DMS153 treated with DMSO at 0.1 percent for 48 hours (cell line): Measurements from ENCODE around the gene NR1D1.
"Not testable (repeated sequence)": the region's sequence is repeated elsewhere in the genome, so short reads cannot be mapped to it uniquely, and the experiment has no call there.

ENCODE experiments used
- DNase-seq: peaks from one replicate; lab custom pipeline; 2025; ENCODE audit not compliant: unreplicated experiment; lab: John Stamatoyannopoulos, UW

The NR1D1 gene

DNA sequence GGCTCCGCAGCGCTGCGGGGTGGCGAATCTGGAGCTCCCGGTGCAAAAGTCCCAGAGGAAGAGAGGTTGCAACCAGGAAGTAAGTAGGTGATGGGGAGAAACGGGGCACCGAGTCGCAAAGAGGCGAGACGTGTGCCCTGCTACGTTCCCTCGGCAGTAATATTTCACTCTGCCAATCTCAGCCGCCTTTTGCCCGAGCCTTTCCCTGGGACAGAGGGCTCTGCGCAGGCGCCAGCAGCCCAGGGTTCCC, at the start of gene NR1D1:
Gene NR1D1 (minus strand): TSS at position 171 of the 250 bp plus-strand sequence. CDS start 495 bp downstream, outside the sequence.
- DNase-seq, result no peak

DNA sequence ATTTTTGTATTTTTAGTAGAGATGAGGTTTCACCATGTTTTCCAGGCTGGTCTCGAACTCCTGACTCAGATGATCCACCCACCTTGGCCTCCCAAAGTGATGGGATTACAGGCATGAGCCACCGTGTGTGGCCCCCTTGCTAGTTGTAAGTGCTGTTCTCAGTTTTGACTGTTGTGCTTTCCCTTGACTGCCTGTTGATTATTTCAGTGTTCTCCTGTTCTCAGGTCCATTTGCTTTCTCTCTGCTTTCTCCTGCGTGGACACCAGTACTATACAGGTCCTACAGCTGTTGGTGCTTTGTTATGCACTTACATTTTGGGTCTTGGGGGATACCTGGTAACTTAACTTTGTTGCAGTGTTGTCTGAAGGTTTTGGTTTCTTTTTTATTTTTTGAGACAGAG, 48.1 kb upstream of the NR1D1 start:
- DNase-seq, result no peak

DNA sequence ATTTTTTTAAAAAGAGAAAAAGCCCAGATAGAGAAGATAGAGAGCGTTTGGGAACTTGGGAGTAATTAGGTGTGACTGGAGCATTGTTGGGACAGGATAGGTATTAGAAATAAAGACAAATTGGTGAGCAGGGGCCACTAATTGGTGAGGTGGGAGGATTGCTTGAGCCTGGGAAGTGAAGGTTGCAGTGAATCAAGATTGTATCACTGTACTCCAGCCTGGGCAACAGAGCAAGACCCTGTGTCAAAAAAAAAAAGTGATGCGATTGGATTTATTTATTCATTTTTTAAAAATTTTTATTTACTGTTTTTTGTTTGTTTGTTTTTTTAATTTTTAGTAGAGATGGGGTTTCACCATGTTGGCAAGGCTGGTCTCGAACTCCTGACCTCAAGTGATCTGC, 45.1 kb upstream of the NR1D1 start:
- no peak for DNase-seq

DNA sequence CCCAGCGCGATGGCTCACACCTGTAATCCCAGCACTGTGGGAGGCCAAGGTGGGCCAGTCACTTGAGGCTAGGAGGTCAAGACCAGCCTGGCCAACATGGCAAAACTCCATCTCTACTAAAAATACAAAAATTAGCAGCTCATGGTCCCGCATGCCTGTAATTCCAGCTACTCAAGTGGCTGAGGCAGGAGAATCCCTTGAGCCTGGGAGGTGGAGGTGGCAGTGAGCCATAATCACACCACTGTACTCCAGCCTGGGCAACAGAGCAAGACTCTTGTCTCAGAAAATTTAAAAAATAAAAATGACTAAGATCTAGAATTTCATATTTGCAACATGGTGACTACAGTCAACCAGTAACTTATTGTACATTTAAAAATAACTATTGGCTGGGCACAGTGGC, 42.8 kb upstream of the NR1D1 start:
- not testable (repeated sequence) for DNase-seq

DNA sequence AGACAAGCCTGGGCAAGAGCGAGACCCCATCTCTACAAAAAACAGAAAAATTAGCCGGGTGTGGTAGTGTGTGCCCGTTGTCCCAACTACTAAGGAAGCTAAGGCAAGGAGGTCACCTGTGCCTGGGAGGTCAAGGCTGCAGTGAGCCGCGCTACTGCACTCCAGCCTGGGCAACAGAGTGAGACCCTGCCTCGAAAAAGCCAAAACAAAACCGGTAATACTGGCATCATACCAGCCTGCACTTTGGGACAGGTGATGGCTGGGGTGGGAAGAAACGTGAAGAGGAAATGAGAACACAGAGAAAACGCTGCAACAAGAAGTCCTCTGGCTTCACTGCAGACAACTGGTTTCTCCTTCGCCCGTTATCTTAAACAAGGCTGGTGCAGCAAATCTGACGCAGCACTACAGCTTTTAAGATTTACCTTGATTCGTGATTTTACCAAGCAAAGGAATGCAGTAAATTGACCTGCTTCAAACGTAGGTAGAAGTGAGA, 39.2 kb upstream of the NR1D1 start:
- no peak for DNase-seq

DNA sequence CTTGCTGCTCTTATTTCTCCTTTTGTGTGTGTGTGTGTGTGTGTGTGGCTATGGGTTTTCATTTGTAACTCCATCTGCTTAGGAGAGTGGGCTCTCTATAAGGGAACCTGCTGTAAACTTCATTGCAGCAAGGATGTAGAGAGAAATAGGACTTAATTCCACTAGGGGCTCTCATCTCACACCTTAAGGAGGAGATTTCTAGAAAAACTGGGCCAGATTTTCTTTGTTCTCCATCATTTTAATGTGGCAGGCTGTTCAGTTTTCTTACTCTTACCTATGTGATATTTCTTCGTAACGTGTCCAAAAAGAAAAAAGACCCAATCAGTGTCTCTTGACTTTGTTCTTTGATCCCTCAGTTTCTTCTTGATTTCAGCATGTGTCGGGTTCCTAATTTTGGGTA, 35.4 kb upstream of the NR1D1 start:
- DNase-seq, result no peak

DNA sequence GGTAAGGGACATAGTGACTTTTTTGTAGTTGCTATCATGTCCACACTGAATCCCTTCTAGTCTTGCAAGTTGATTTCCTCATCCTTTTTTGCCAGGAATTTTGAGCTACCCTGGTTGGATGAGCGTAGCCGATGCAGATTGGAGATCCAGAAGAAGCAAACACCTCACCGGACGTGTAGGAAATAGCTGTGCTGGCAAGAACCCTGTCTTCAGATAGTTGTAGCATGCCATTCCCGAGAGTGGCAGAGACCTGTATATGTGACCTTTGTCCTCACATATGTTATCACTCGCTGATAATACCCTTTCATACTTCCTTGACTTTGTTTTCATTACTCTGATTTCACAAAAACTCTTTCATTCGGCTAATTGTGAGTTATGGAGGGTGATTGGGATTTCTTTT, 33.8 kb upstream of the NR1D1 start:
- no peak for DNase-seq

DNA sequence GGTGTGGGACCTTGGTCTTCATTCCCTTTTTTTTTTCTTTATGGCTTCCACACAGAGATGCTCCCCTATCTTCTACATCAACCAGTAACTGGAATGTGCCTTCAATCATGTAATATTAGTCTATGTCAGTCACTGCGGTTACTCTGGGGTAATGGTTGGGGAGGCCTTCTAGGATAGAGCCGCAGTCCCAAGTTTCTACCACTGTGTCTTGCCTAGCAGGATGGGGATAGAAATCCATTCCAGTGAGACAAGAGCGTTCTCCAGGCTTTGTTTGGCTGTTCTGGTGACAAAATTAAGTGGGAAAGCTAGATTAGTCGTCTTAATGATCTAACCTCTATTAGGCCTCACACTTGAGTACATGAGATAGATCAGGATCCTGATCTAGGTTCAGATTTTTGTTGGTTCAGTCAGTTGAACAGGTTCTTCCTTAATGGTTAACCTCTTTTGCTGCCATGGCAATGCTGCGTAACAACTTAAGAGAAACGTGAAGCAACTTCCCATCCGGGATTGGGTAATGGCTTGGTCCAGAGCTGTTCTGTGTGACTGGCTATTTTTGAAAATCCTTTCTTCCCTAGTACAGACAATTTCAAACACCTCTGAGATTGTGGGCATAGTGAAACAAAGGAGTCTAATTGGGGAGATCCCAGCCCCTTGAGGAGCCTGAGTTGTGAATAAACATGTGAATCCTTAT, 30.1 kb upstream of the NR1D1 start:
- DNase-seq, result no peak

DNA sequence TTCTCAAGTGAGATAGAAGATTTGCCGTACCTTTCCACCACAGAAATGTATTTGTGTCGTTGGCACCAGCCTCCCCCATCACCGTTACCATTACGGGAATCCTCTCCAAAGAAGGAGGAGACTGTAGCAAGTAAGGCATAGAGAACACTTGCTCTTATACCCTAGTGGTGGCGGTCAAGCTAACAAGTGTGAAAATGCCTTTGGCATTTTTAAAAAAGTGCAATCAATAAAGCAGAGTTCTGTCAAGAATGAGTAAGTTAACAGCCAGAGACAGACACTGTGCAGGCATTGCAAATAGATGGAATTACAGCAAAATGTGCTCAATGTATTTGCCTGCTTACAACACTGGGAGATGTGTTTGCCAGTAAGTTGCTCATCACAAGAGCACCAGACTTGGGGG, 29.1 kb upstream of the NR1D1 start:
- no peak for DNase-seq

DNA sequence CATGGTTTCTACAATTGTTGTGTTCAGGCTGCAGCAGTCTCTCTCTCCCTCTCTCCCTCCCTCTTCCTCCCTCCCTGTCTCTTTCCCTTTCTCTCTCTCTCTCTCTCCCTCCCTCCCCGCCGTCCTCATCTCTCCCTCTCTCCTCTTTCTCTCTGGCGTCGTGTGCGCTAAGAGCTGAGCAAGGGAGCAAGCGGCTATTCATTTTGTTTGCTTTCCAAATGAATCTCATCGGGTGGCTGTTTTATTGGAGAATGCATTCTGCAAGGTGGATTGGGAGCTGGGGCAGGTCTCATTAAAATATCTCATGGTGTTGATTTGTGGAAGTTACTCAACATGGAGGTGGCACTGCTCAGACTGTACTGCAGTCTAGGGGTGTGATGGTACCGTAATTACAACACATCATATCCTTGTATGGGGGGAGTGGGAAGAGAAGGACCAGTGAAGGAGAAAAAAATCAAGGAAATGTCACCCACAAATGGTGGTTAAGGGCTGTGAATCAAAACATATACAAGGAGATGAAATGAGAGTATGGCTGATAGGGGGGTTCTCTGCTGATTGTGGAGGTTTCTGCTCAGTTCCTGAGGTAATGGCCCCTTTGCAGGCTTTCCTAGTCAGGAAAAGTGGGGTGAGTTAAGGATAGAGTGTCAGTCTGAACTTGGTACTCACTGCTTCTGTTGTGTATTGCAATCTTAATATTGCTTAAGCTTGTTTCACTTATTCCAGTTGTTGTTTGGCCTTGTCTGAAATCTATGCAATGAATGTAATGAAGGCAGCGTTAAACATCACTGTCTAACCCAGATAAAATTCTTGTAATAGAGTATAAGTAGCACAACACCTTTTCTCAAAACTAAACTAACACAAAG, 24.1 kb upstream of the NR1D1 start:
- no peak for DNase-seq

DNA sequence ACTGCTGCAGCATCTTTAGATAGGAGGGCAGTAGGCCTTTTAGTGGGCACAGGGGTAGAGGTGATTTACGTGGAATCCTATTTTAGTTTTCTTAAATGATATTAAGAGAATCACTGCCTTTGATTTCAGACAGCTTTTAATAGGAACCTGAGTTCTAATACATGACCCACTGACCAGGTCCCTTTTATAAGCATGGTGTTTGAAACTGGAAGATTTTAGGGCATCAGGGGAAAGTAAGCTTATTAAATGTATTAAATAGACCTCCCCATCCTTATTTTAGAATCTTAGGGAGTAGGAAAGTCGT, 23.4 kb upstream of the NR1D1 start:
- DNase-seq, result no peak

DNA sequence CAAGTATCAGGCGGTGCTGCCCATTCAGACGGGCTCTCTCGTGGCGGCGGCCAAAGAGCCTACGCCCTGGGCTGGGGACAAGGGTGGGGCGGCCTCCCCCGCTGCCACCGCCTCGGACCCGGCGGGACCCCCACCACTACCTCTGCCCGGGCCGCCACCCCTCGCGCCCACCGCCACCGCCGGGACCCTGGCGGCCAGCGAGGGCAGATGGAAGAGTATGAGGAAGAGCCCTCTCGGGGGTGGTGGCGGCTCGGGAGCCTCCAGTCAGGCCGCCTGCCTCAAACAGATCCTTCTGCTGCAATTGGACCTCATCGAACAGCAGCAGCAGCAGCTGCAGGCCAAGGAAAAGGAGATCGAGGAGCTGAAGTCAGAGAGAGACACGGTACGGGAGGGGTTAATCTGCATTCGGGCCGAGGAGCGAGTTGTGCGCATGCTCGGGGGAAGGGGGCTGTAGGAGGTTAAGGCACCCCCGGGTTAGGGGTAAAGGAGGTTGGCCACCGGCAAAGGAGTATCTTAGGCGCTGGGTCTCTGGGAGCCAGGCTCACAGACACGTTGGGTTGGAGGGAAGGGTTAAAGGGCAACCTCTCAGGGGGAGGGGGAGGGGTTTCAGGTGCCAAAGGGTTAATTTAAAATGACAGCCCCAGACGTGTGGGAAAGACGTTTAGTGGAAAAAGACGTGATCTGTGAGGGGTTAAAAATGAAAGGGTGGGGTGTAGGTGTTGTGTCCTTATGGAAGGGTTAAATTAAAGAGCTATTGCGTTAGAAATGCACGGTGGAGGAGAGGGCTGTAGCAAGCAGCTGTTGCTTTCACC, 22.8 kb upstream of the NR1D1 start:
- DNase-seq, result peak; percentile 14

DNA sequence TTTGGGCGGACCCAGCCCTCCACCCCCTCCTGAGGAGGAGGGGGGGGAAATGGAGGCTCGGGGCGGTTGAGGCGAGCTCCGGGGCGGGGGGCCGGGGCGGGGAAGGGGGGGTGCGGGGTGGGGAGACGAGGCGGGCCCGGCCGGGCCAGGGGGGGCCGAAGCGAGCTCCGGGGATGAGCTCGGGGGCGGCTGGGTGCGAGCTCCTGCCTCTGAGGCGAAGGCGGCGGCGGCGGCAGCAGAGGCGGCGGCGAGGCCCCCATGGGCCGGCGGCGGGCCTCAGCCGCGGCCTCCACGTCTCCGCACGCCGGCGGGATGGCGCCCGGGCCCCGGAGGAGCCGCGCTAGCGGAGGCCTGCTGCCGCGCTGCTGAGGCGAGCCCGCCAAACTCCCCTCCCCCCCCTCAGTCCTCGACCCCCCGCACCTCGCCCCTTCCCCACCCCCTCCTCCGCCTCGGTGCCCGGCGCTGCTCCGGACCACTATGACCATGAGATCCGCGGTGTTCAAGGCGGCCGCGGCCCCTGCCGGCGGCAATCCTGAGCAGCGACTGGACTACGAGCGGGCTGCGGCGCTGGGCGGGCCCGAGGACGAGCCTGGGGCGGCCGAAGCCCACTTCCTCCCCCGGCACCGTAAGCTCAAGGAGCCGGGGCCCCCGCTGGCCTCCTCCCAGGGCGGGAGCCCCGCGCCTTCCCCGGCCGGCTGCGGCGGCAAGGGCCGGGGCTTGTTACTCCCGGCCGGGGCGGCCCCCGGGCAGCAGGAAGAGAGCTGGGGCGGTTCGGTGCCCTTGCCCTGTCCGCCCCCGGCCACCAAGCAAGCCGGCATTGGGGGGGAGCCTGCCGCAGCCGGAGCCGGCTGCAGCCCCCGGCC, 22.0 kb upstream of the NR1D1 start:
- DNase-seq, result no peak

DNA sequence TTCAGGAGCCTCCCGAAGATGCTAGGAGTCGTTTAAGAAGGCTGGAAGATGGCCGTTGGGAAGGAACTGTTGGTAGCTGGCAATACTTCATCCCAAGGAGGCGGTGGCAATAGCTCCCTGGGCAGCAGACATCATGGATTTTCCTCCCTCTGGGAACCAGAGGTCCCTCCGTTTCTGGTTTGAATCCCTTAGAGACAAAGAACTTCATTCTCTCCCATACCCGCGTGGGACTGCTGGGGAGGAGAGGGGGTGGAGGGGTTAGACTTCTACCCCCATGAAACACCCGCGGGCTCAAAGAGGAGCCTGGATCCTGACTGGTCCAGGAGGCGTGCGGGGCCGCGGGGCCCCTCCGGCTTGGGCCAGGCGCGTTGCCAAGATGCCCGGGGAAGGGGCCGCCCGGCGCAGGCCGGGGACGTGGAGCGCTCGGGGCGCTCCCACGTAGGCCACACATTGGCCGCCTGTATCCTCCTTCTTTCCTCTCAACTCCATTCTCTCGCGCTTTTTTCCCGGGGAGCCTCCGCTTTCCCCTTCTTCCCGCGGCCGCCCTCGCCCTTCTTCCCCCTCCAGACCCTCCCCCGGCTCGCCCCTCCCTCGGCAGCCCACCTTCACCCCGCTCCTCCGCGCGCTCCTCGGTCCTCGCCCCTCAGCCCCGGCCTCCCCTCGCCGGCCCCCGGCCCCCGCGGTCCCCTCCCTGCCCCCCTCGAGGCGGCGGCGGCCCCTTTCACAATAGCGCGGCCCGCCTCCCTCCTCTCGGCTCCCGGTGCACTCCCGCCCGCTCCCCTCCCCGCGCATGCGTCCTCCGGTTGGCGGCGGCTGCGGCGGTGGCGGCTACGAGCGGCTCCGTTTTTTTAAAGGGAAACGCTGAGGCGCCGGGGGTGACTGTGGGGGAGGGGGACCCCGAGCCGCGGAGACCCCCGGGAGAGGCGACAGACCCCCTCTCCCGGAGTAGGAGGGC, 21.1 kb upstream of the NR1D1 start, which contains the start of gene MSL1:
Gene MSL1 (plus strand): TSS at position 791 of the 955 bp plus-strand sequence. CDS start 642 bp downstream, outside the sequence.
- peak; percentile 37 for DNase-seq

DNA sequence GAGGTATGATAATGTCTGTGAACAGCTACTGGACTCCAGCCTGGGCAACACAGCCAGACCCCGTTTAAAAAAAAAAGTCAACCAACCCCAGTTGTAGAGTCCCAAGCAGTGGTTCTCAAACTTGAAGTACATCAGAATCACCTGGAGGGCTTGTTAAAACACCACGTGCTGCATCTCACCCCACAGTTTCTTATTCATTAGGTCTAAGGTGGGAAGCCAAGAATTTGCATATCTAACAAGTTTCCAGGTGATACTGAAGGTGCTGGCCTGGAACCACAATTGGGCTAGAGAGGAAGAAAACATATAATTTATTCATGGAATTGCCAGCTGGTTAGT, 14.7 kb upstream of the NR1D1 start:
- no peak for DNase-seq

DNA sequence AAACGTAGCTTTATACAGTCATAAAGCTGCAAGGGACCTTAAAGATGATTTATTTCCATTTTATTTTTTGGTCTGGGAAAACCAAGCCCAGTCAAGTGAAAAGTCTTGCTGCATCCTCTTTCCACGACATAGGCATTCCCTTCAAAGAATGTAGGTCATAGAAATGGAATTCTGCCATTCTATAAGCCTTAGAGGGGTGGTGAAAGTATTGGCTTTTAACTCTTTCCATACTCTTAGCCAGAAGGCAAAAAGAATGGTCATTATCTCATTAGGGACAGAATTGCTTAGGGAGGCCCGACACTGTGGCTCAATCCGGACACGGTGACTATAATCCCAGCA, 13.5 kb upstream of the NR1D1 start:
- no peak for DNase-seq

DNA sequence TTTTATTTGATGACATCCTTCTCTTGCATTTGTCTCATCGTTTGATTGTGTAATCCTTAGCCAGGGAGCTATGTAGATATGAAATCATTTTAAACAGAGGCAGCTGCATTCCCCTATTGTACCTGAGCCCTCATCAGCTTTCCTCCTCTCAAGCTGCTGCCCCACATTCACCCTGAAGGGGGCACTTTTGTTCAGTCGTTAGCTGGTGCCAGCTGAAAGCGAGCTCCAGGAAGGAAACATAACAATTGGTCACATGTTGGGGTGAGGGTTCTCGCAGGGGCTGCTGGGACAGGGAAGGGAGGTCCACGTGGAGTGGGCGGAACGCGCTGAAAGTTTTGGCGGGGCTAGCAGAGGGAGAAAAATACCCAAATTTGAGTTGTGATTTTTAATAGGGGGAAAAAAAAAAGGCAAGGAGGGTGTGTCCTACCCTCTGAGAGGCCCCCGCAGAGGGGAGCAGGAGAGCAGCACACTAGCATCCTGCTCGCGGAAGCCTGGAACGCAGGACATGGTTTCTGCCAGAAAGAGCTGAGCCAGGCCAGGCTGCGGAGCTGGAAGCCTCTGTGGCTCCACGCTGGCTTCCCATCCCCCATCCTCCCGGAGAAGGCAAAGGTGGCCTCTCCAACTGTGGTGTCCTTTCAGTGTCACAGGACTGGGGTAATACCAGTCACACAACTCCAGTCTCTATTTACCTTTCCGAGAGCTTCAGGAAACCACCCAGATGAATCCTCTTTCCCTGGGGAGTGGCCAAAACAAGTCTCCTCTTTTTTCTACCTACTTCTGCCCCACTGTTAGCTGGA, 12.9 kb upstream of the NR1D1 start:
- peak; percentile 95 for DNase-seq

DNA sequence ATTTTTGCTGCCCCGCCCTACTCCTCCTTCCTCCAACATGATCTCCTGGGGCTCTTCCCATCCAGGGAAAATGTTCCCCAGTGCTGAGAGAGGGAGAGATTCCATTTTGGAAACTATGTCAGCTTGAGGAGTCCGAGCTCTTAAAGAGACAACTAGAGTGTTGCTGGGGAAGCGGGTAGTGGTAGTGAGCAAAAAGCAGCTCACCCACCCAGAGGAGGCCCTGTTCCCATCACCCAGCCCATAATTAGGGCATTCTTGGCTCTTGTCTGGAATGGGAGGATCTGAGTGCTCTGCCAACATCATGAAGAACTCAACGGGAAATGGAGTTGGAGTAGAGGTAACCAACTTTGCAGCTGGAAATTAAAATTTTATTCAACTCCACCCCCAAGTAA, 12.3 kb upstream of the NR1D1 start:
- DNase-seq, result no peak

DNA sequence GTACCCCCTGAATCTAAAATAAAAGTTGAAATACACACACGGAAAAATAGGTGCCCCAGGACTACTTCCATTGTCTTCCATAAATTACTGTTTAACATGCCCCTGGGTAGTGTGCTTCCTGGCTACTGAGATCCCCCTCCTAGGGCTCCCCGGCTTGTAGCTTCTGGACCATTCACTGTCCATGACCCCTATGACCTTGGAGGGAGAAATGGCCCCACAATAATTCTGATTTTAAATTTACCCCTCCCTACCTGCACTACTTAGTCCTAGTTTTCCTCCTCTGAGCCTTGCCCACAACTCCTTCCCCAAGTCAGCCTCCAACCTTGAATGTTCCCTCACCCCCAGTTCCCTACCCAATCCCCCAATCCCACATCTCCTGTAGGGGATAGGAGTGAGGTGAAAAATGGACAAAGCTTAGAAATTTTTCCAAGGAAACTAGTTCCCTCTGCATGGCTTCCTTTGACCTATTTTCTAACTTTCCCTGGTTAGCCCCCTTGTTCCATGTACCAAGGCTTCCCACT, 11.9 kb upstream of the NR1D1 start:
- no peak for DNase-seq
